Neural progenitor cell (in vitro differentiated cells): ENCODE data around the gene MMS19.

Experiments
- EZH2 ChIP-seq: fragments of 200-600 bp; sonication (generic); IDR thresholded peaks from 2 replicates; pipeline ENCODE4 v1.6.1; 2017; ENCODE audit warnings: antibody characterized with exemption, mild to moderate bottlenecking, moderate library complexity
- EZH2phosphoT487 ChIP-seq: fragments of 200-600 bp; sonication (generic); IDR thresholded peaks from 2 replicates; pipeline ENCODE4 v1.6.1; 2017; ENCODE audit warnings: antibody characterized with exemption
- TF ChIP-seq, protein P1 (sequence below): fragments of 200-600 bp; sonication (generic); IDR thresholded peaks from 2 replicates; pipeline ENCODE4 v1.5.1; 2017; ENCODE audit warnings: antibody characterized with exemption, mild to moderate bottlenecking

DNA sequence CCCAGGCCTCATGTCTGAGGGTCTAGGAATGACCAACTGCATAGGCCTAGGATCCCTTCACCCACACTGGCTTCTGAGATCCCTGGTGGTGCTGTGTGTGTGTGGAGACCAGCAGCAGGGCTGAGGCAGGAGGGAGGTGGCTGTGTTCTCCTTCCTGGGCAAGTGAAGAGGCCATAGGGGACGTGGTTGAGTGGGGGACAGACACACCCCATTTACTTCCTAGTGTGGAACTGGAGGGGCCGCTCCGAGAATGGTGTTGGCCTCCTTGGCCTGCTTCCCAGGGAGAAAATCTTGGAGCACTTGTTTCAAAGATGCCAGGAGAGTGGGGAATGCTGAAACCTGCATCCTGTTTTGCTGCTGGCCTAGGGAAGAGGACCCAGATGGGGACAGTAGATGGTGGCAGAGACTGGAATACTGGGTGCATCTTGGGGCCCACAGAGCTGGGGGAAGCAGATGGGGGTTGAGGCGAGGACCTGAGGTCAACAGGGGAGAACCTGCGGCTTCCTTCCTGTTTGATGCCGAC, 19.6 kb upstream of the MMS19 start:
- TF ChIP-seq, protein P1, sequence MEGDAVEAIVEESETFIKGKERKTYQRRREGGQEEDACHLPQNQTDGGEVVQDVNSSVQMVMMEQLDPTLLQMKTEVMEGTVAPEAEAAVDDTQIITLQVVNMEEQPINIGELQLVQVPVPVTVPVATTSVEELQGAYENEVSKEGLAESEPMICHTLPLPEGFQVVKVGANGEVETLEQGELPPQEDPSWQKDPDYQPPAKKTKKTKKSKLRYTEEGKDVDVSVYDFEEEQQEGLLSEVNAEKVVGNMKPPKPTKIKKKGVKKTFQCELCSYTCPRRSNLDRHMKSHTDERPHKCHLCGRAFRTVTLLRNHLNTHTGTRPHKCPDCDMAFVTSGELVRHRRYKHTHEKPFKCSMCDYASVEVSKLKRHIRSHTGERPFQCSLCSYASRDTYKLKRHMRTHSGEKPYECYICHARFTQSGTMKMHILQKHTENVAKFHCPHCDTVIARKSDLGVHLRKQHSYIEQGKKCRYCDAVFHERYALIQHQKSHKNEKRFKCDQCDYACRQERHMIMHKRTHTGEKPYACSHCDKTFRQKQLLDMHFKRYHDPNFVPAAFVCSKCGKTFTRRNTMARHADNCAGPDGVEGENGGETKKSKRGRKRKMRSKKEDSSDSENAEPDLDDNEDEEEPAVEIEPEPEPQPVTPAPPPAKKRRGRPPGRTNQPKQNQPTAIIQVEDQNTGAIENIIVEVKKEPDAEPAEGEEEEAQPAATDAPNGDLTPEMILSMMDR = no peak
- TF ChIP-seq EZH2 (no peak), EZH2phosphoT487 (no peak)
